ENCODE results near the gene FIGNL2.
A peak's percentile ranks its signal among the peaks of the same experiment; 100 is the strongest.

FIGNL2 gene

DNA sequence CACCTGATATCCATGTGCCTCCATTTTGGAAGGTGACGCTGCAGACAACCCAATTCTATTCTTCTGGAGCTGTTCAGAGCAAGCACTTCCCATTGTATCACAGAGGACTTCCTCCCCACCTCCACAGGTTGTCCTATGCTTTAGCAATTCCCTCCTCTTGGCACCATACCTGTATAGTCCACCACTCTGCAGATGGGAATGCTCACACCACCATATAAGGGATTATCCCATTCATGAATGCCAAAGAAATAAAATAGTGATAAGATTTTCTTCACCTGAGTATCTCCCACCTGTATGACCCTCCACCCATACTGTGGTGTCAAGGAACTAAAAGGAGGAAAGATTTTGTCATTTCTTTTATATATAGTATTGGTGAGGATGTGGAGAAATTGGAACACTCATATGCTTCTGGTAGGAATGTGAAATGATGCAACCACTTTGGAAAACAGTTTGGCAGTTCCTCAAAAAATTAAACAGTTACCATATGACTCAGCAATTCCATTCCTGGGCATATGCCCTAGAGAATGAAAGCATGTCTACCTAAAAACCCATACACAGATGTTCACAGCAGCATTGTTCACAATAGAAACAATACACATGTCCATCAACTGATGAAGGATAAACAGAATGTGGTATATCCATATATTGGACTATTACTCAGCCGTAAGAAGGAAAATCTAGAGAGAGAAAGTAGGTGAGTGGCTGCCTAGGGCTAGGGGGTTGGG, 75.2 kb downstream of the FIGNL2 start:
- H3K4me3 ChIP-seq (ENCODE audit: low read depth, low read length): no peak overlapping the region
- no peak for TF ChIP-seq MYC (IDR thresholded peaks at IDR 0.05; ENCODE audit: low read depth, low read length)
- TF ChIP-seq, protein P1, sequence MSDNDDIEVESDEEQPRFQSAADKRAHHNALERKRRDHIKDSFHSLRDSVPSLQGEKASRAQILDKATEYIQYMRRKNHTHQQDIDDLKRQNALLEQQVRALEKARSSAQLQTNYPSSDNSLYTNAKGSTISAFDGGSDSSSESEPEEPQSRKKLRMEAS (IDR thresholded peaks at IDR 0.05; ENCODE audit: low read depth, low read length): no peak
- TF ChIP-seq, protein P2, sequence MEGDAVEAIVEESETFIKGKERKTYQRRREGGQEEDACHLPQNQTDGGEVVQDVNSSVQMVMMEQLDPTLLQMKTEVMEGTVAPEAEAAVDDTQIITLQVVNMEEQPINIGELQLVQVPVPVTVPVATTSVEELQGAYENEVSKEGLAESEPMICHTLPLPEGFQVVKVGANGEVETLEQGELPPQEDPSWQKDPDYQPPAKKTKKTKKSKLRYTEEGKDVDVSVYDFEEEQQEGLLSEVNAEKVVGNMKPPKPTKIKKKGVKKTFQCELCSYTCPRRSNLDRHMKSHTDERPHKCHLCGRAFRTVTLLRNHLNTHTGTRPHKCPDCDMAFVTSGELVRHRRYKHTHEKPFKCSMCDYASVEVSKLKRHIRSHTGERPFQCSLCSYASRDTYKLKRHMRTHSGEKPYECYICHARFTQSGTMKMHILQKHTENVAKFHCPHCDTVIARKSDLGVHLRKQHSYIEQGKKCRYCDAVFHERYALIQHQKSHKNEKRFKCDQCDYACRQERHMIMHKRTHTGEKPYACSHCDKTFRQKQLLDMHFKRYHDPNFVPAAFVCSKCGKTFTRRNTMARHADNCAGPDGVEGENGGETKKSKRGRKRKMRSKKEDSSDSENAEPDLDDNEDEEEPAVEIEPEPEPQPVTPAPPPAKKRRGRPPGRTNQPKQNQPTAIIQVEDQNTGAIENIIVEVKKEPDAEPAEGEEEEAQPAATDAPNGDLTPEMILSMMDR (IDR thresholded peaks at IDR 0.05; ENCODE audit: low read depth, low read length): no peak
- TF ChIP-seq POLR2A (IDR thresholded peaks at IDR 0.05; ENCODE audit: extremely low read depth, insufficient read length): no peak
- DNase-seq (ENCODE audit: low read depth): peak; percentile 42

DNA sequence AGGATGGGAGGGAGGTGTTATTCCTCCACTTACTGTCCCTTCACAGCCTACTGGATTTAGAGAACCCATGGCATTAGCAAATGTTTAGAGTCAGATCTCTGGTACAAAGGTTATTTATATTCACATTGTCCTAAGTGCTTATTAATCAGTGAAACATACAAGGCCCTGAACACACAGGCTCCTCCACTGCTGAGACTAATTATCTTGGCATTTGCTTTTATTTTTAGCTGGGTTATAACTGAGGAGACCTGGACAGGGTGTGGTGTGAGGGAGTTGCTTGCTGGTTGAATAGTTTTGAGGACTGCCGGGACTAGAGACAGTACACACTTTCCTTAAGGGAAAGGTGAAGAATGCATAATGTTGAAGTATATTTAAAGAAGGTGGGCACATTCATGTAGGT, 77.5 kb downstream of the FIGNL2 start:
- no peak for DNase-seq (ENCODE audit: low read depth)
- no peak overlapping the region for H3K4me3 ChIP-seq (ENCODE audit: low read depth, low read length)
- TF ChIP-seq MYC (IDR thresholded peaks at IDR 0.05; ENCODE audit: low read depth, low read length) (no peak), POLR2A (IDR thresholded peaks at IDR 0.05; ENCODE audit: extremely low read depth, insufficient read length) (no peak)
- TF ChIP-seq, protein P1 (IDR thresholded peaks at IDR 0.05; ENCODE audit: low read depth, low read length): no peak
- TF ChIP-seq, protein P2 (IDR thresholded peaks at IDR 0.05; ENCODE audit: low read depth, low read length): no peak
